NB4 (cell line): ENCODE results near the gene CFAP91.

Source experiments
- MYC ChIP-seq: IDR thresholded peaks from 2 replicates; pipeline ENCODE4 v1.6.1; 2011; ENCODE audit warnings: low read depth, low read length
- TF ChIP-seq, protein P1 (sequence below): IDR thresholded peaks from one replicate; pipeline ENCODE4 v1.5.1; 2012; ENCODE audit warnings: low read depth, low read length

DNA sequence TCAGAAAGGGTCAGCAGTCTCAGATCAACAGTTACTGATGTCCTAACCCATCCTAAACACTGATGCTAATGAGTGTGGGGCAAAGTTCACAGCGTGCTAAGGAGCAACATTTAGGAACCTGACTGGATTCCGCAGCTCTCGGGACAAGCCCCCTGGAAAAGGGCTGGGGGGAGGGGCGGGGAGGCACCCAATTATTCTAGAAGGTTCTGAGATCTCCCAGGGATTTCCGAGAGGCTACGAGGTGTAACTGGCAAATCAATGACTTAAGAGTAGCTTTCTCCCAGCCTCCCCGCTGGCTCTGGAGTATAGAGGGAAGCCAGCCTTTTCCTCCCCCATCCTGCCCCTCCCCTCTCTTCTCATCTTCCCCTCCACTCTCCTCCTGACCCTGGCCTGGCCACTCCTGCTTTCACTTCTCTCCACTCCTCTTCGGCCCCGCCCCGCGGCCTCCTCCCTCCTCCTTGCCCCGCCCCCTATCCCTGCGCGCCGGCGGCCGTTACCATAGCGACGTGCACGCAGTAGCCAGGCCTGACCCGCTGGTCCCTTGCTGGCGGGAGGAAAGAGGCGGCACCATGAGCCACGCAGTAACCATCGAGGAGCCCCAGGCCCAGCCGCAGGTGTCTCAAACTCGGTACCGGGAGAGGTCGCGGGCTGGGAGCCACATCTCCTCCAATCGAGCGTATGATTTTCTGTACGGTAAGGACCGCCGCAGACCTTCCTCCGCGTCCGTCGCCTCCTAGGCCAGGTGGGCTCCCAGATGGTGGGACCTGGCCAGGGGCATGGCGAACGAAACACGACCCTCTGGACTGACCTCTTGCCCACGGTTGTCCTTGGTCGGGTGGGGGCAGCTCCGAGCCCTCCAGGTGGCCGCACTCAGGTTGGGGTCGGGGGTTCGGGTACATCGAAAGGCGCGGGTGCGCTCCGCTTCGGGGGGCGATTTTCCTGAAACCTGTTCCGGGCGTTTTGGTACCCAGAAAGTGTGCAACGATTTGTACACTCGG, at the start of gene CFAP91:
- TF ChIP-seq, protein P1, sequence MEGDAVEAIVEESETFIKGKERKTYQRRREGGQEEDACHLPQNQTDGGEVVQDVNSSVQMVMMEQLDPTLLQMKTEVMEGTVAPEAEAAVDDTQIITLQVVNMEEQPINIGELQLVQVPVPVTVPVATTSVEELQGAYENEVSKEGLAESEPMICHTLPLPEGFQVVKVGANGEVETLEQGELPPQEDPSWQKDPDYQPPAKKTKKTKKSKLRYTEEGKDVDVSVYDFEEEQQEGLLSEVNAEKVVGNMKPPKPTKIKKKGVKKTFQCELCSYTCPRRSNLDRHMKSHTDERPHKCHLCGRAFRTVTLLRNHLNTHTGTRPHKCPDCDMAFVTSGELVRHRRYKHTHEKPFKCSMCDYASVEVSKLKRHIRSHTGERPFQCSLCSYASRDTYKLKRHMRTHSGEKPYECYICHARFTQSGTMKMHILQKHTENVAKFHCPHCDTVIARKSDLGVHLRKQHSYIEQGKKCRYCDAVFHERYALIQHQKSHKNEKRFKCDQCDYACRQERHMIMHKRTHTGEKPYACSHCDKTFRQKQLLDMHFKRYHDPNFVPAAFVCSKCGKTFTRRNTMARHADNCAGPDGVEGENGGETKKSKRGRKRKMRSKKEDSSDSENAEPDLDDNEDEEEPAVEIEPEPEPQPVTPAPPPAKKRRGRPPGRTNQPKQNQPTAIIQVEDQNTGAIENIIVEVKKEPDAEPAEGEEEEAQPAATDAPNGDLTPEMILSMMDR, result no peak
- no peak for TF ChIP-seq MYC
